Parathyroid adenoma (tissue), 2 donors: ENCODE results near the gene STN1.

ENCODE experiments used
- H2AFZ ChIP-seq: fragments of 300-600 bp; sonication (generic); one replicate; pipeline ENCODE4 v1.7.0; 2017; ENCODE audit warnings: antibody characterized with exemption, mild to moderate bottlenecking
- H3K27ac ChIP-seq: fragments of 300-600 bp; sonication (generic); one replicate; pipeline ENCODE4 v1.7.0; 2017
- H3K27me3 ChIP-seq: fragments of 300-600 bp; sonication (generic); one replicate; pipeline ENCODE4 v1.7.0; 2017; ENCODE audit warnings: low read length; ENCODE audit not compliant: control insufficient read depth, insufficient read depth
- H3K36me3 ChIP-seq: fragments of 300-600 bp; sonication (generic); one replicate; pipeline ENCODE4 v1.7.0; 2017; ENCODE audit warnings: low read length; ENCODE audit not compliant: control insufficient read depth, insufficient read depth
- H3K4me1 ChIP-seq: fragments of 300-600 bp; sonication (generic); one replicate; pipeline ENCODE4 v1.7.0; 2017; ENCODE audit warnings: control low read depth
- H3K4me2 ChIP-seq: fragments of 300-600 bp; sonication (generic); one replicate; pipeline ENCODE4 v1.7.0; 2017; ENCODE audit warnings: low read length
- H3K4me3 ChIP-seq: fragments of 300-600 bp; sonication (generic); one replicate; pipeline ENCODE4 v1.7.0; 2017; ENCODE audit warnings: low read depth, low read length
- H3K79me2 ChIP-seq: fragments of 300-600 bp; sonication (generic); one replicate; pipeline ENCODE4 v1.7.0; 2017; ENCODE audit warnings: control low read depth
- H3K9ac ChIP-seq: fragments of 300-600 bp; sonication (generic); one replicate; pipeline ENCODE4 v1.7.0; 2017; ENCODE audit warnings: mild to moderate bottlenecking
- H3K9me3 ChIP-seq: fragments of 300-600 bp; sonication (generic); one replicate; pipeline ENCODE4 v1.7.0; 2017; ENCODE audit warnings: low read length; ENCODE audit not compliant: control insufficient read depth
- CTCF ChIP-seq: fragments of 300-600 bp; sonication (generic); IDR thresholded peaks from one replicate; pipeline ENCODE4 v1.7.0; 2017; ENCODE audit warnings: antibody characterized with exemption, mild to moderate bottlenecking
- donor health status: primary hyperparathyroidism.

The STN1 gene

GRCh38 chr10:103838862-103839518 lies 79.0 kb downstream of the STN1 start:
- no peaks in the 10 kb centered on the region for H3K27me3 ChIP-seq
- TF ChIP-seq CTCF, result no peak
- H3K79me2 ChIP-seq, result no peaks in the 10 kb centered on the region
- H3K4me3 ChIP-seq, result no peak overlapping the region
- H3K9me3 ChIP-seq, result no peaks in the 10 kb centered on the region
- H3K36me3 ChIP-seq, result no peaks in the 10 kb centered on the region
- no peak overlapping the region for H3K4me2 ChIP-seq
- no peaks in the 10 kb centered on the region for H3K4me1 ChIP-seq
- no peak overlapping the region for H3K9ac ChIP-seq
- no peak overlapping the region for H2AFZ ChIP-seq
- no peak overlapping the region for H3K27ac ChIP-seq

DNA sequence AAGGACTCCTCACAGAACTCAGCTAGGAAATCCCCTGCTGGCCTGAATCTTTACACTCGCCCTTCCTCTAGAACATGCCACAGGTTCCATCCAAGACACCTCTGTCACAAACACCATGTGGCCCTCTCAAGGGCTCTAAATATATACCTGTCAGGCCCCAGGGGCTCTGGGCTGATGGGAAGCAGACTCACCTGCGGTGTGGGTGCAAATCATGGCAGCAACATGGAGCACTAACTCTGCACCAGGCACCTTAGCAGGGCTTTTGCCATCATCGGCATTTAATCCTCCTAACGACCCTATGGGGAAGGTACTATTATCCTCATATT lies 80.0 kb downstream of the STN1 start:
- Histone ChIP-seq H3K27me3 (no peaks in the 10 kb centered on the region), H2AFZ (no peak overlapping the region), H3K9ac (no peak overlapping the region), H3K79me2 (no peaks in the 10 kb centered on the region), H3K36me3 (no peaks in the 10 kb centered on the region), H3K9me3 (no peaks in the 10 kb centered on the region), H3K4me3 (no peak overlapping the region), H3K4me2 (no peak overlapping the region), H3K4me1 (no peaks in the 10 kb centered on the region), H3K27ac (no peak overlapping the region)
- TF ChIP-seq CTCF, result no peak

DNA sequence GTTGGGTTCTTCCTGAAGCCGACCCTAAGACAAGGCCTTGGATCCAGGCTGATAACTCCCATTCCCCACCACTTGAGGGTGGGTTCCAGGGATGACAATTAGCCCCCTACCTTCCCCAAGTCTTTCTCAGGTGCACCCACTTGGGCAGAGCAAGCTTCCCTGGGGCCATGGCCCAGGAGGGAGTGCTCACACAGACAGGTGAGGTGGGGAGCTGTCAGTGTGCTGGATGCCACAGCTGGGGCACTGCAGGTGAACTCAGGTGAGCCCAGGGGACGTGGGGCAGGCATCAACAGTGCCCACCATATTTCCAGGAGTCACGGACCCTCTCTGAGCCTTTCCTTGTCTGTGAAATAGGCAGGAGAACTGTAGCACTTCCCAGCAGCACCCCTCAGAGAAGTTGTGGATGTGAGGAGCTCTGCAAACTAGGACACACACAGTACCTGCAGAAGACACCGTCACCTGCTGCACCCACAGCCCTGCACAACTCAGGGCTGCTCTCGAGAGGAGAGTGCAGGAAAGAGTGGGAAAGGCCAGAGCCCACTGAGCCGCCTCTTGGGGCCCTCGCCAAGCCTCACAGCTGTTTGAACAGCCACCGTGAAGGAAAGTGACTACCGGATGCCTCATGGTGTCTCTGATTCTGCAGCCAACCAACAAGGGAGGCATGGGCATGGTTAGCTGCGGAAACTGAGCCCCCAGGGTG lies 80.5 kb downstream of the STN1 start:
- Histone ChIP-seq H3K36me3 (no peaks in the 10 kb centered on the region), H3K9ac (no peak overlapping the region), H3K4me3 (no peak overlapping the region), H3K27ac (no peak overlapping the region), H2AFZ (no peak overlapping the region), H3K79me2 (no peaks in the 10 kb centered on the region), H3K4me1 (no peaks in the 10 kb centered on the region), H3K4me2 (no peak overlapping the region), H3K9me3 (no peaks in the 10 kb centered on the region), H3K27me3 (no peaks in the 10 kb centered on the region)
- TF ChIP-seq CTCF, result no peak

- TF ChIP-seq CTCF, result no peak
- Histone ChIP-seq H3K27ac (no peak overlapping the region), H3K79me2 (no peaks in the 10 kb centered on the region), H3K27me3 (no peaks in the 10 kb centered on the region), H3K36me3 (no peaks in the 10 kb centered on the region), H3K9ac (no peak overlapping the region), H3K4me3 (no peak overlapping the region), H3K4me1 (no peaks in the 10 kb centered on the region), H3K9me3 (no peaks in the 10 kb centered on the region), H2AFZ (no peak overlapping the region), H3K4me2 (no peak overlapping the region)
These were observed 81.1 kb downstream of the STN1 start for GRCh38 chr10:103836861-103837260.

GRCh38 chr10:103836273-103836672 lies 81.7 kb downstream of the STN1 start:
- no peaks in the 10 kb centered on the region for H3K27me3 ChIP-seq
- no peak overlapping the region for H3K9ac ChIP-seq
- TF ChIP-seq CTCF, result no peak
- H3K36me3 ChIP-seq, result no peaks in the 10 kb centered on the region
- H3K4me2 ChIP-seq, result no peak overlapping the region
- no peak overlapping the region for H3K4me3 ChIP-seq
- H3K27ac ChIP-seq, result no peak overlapping the region
- no peaks in the 10 kb centered on the region for H3K9me3 ChIP-seq
- H3K4me1 ChIP-seq, result no peaks in the 10 kb centered on the region
- H3K79me2 ChIP-seq, result no peaks in the 10 kb centered on the region
- no peak overlapping the region for H2AFZ ChIP-seq
